Aorta (tissue), 5 donors: ENCODE data around the gene ZNF716. TPM values are rescaled to one million over a fixed set of nuclear protein-coding genes. Genes with fewer than 3 reads are reported as not detected.

Experiments
- ATAC-seq: fragments of 200-7000 bp; cut with Tn5 transposase; one replicate; pipeline ENCODE4 v1.9.1; 2022; ENCODE audit warnings: moderate library complexity; ENCODE audit not compliant: low FRiP score
- DNase-seq, 2 donors: peaks; one replicate each; pipeline ENCODE4 v3.0.0-alpha.2; 2020
- H3K27ac ChIP-seq, 2 donors: one replicate each; pipeline ENCODE4 v1.5.1; 2013; ENCODE audit warnings: low read length in 2 of 2, mild to moderate bottlenecking in 2 of 2, moderate library complexity in 2 of 2, control low read depth in 1 of 2, inconsistent platforms in 1 of 2, low read depth in 1 of 2
- H3K27me3 ChIP-seq, 2 donors: one replicate each; pipeline ENCODE4 v1.6.1; 2013; ENCODE audit warnings: control low read depth in 1 of 2, low read length in 1 of 2, mild to moderate bottlenecking in 1 of 2, moderate library complexity in 1 of 2; ENCODE audit not compliant: insufficient read depth in 2 of 2, control insufficient read depth in 1 of 2
- H3K36me3 ChIP-seq, 2 donors: one replicate each; pipeline ENCODE4 v1.6.1; 2013; ENCODE audit warnings: control low read depth in 1 of 2, low read length in 1 of 2, mild to moderate bottlenecking in 1 of 2; ENCODE audit not compliant: insufficient read depth in 2 of 2, control insufficient read depth in 1 of 2
- H3K4me1 ChIP-seq, 2 donors: one replicate each; pipeline ENCODE4 v1.6.1; 2013; ENCODE audit warnings: low read length in 2 of 2, control low read depth in 1 of 2, mild to moderate bottlenecking in 1 of 2, moderate library complexity in 1 of 2; ENCODE audit not compliant: insufficient read depth in 2 of 2, control insufficient read depth in 1 of 2
- H3K4me3 ChIP-seq, 2 donors: one replicate each; pipeline ENCODE4 v1.5.1; 2013; ENCODE audit warnings: low read length in 2 of 2, control low read depth in 1 of 2, mild to moderate bottlenecking in 1 of 2
- H3K9me3 ChIP-seq: one replicate; pipeline ENCODE4 v1.6.1; 2013; ENCODE audit warnings: mild to moderate bottlenecking, low read length; ENCODE audit not compliant: control insufficient read depth
- WGBS, 2 donors: extraction: QIAGEN DNeasy Blood & Tissue Kit; methylation state at CpG; one replicate each; pipeline ENCODE4 v1.1.7; 2013; 5-methylcytosine and 5-hydroxymethylcytosine counted together
- intact Hi-C, 2 donors: fragments of 100-400 bp; cut with DNase I; formaldehyde crosslinking; loops; one replicate each; pipeline versions ENCODE4 v1.14.2 to v1.15.0; 2022
- polyA plus RNA-seq, 2 donors: library from polyadenylated mRNA; stranded (reverse); fragments of 200-250 nt; gene quantifications; one replicate each; pipeline ENCODE4 v1.2.3, GENCODE V29; 2013
- total RNA-seq, 2 donors: library from RNA; stranded (reverse); fragmentation: NEBNext Ultra II Directional; extraction: Animal tissue kit (Norgen Biotek cat#: 25700); gene quantifications; one replicate each; pipeline ENCODE4 v1.2.1, GENCODE V29; 2021
- donor health status: healthy with polysubstance abuse.
- donor health status: Bipolar disorder and iron deficiency.
- donor health status: DM: no; HTN: no; CAD: no.
- donor health status: DM: no; HTN: no; CAD: no.
- donor health status: DM: yes; HTN: yes; CAD: no.

Gene ZNF716
- total and polyA plus RNA-seq, 4 donors: not detected

- intact Hi-C loops: no loop called here
- H3K36me3 ChIP-seq: no peaks in the 10 kb centered on the region
- ATAC-seq (no peak), DNase-seq (no peak)
- H3K9me3 ChIP-seq: peaks cover 8% of the 10 kb centered on the region
- no peak overlapping the region for H3K27ac ChIP-seq
- H3K27me3 ChIP-seq: no peaks in the 10 kb centered on the region
- 50 to 55% methylated on average over 3 of the region's 3 CpGs for WGBS, 2 donors
- no peak overlapping the region for H3K4me3 ChIP-seq
- H3K4me1 ChIP-seq: no peaks in the 10 kb centered on the region
These were observed 26.2 kb upstream of the ZNF716 start for GRCh38 chr7:57423768-57424167.

GRCh38 chr7:57424515-57425238 is 25.3 kb upstream of the ZNF716 start:
- peak in 1 of 2 donors; percentile 69 for DNase-seq

GRCh38 chr7:57425239-57425944 is 24.6 kb upstream of the ZNF716 start:
- 65% methylated on average over 37 to 39 of the region's 39 CpGs for WGBS, 2 donors
- Histone ChIP-seq H3K27ac (no peak overlapping the region), H3K36me3 (no peaks in the 10 kb centered on the region), H3K9me3 (peaks cover 8% of the 10 kb centered on the region), H3K4me3 (no peak overlapping the region), H3K4me1 (no peaks in the 10 kb centered on the region), H3K27me3 (no peaks in the 10 kb centered on the region)
- intact Hi-C loops: no loop called here
- ATAC-seq: no peak
- peak in 1 of 2 donors; percentile 60 for DNase-seq

More at GRCh38 chr7:57424515-57425238, 25.3 kb upstream of the ZNF716 start:
- no peak overlapping the region for H3K27ac ChIP-seq
- ATAC-seq: no peak
- H3K4me3 ChIP-seq: no peak overlapping the region
- 39 to 44% methylated on average over 81 to 89 of the region's 89 CpGs for WGBS, 2 donors
- no peaks in the 10 kb centered on the region for H3K4me1 ChIP-seq
- H3K9me3 ChIP-seq: peaks cover 8% of the 10 kb centered on the region
- H3K36me3 ChIP-seq: no peaks in the 10 kb centered on the region
- H3K27me3 ChIP-seq: no peaks in the 10 kb centered on the region
- intact Hi-C loops: no loop called here

- ATAC-seq (peak; percentile 13), DNase-seq (peak in 1 of 2 donors; percentile 65)
- Histone ChIP-seq H3K9me3 (peaks cover 8% of the 10 kb centered on the region), H3K27me3 (no peaks in the 10 kb centered on the region), H3K27ac (no peak overlapping the region), H3K4me3 (no peak overlapping the region), H3K4me1 (no peaks in the 10 kb centered on the region), H3K36me3 (no peaks in the 10 kb centered on the region)
- 58 to 63% methylated on average over 29 of the region's 29 CpGs for WGBS, 2 donors
- intact Hi-C loops: no loop called here
These were observed 23.9 kb upstream of the ZNF716 start for GRCh38 chr7:57425969-57426628.

- Histone ChIP-seq H3K9me3 (peaks cover 8% of the 10 kb centered on the region), H3K4me1 (no peaks in the 10 kb centered on the region), H3K27ac (no peak overlapping the region), H3K27me3 (no peaks in the 10 kb centered on the region), H3K4me3 (no peak overlapping the region), H3K36me3 (no peaks in the 10 kb centered on the region)
- 86 to 90% methylated on average over 10 to 11 of the region's 11 CpGs for whole genome bisulfite sequencing, 2 donors
- DNase-seq: no peak
- intact Hi-C loops: no loop called here
- no peak for ATAC-seq
These were observed 23.4 kb upstream of the ZNF716 start for GRCh38 chr7:57426629-57427003.

GRCh38 chr7:57427146-57427545 is 22.8 kb upstream of the ZNF716 start:
- Histone ChIP-seq H3K4me1 (no peaks in the 10 kb centered on the region), H3K9me3 (peaks cover 8% of the 10 kb centered on the region), H3K4me3 (no peak overlapping the region), H3K27me3 (no peaks in the 10 kb centered on the region), H3K27ac (no peak overlapping the region), H3K36me3 (no peaks in the 10 kb centered on the region)
- ATAC-seq (no peak), DNase-seq (no peak)
- 86 to 91% methylated on average over 10 of the region's 10 CpGs for WGBS, 2 donors
- intact Hi-C loops: no loop called here

- DNase-seq (no peak), ATAC-seq (no peak)
- Histone ChIP-seq H3K27ac (no peak overlapping the region), H3K36me3 (no peaks in the 10 kb centered on the region), H3K9me3 (peaks cover 8% of the 10 kb centered on the region), H3K4me3 (no peak overlapping the region), H3K4me1 (no peaks in the 10 kb centered on the region), H3K27me3 (no peaks in the 10 kb centered on the region)
- intact Hi-C loops: no loop called here
- 72 to 86% methylated on average over 8 of the region's 8 CpGs for WGBS, 2 donors
These were observed 22.4 kb upstream of the ZNF716 start for GRCh38 chr7:57427594-57427993.

- no peak for DNase-seq
- no peaks in the 10 kb centered on the region for H3K27me3 ChIP-seq
- WGBS, 2 donors: 46 to 51% methylated on average over 3 of the region's 3 CpGs
- intact Hi-C loops: no loop called here
- H3K27ac ChIP-seq: no peak overlapping the region
- no peaks in the 10 kb centered on the region for H3K9me3 ChIP-seq
- no peaks in the 10 kb centered on the region for H3K4me1 ChIP-seq
- H3K4me3 ChIP-seq: no peak overlapping the region
- no peak for ATAC-seq
- no peaks in the 10 kb centered on the region for H3K36me3 ChIP-seq
These were observed 17.4 kb upstream of the ZNF716 start for GRCh38 chr7:57432583-57432982.
